GM12878 (cell line): Measurements from ENCODE around the gene YEATS4. TPM values are rescaled to one million over a fixed set of nuclear protein-coding genes. Genes with fewer than 3 reads are reported as not detected.

ENCODE experiments used
- ATAC-seq: fragments of 200-7000 bp; cut with Tn5 transposase; 3 replicates; pipeline ENCODE4 v1.9.1; 2020; ENCODE audit warnings: mild to moderate bottlenecking, moderate library complexity
- BruUV-seq: library from RNA; stranded (reverse); fragments of 400-500 nt; replicated peaks from 2 replicates; lab custom pipeline; 2021; lab: Mats Ljungman, UMichigan
- CTCF ChIA-PET: fragments of 300-600 bp; sonication (Branson Sonifier 250); formaldehyde crosslinking; extraction: SDS; loops from one replicate; lab custom pipeline; 2021; ENCODE audit warnings: inconsistent platforms; lab: Yijun Ruan, JAX
- POLR2A ChIA-PET: fragments of 350-600 bp; formaldehyde crosslinking; extraction: SDS; loops from one replicate; lab custom pipeline; 2021; ENCODE audit warnings: inconsistent platforms; lab: Charles Lee
- RAD21 ChIA-PET: fragments of 300-600 bp; sonication (Branson Sonifier 250); formaldehyde crosslinking; loops from one replicate; lab custom pipeline; 2023; ENCODE audit warnings: antibody characterized with exemption; ENCODE audit not compliant: unreplicated experiment; lab: Charles Lee
- SMC1A ChIA-PET: fragments of 300-600 bp; sonication (Branson Sonifier 250); formaldehyde crosslinking; loops from one replicate; lab custom pipeline; 2023; ENCODE audit not compliant: unreplicated experiment, uncharacterized antibody; lab: Charles Lee
- DNase-seq: peaks from one replicate; pipeline ENCODE4 v3.0.0-alpha.2; 2011; ENCODE audit warnings: low read depth, low spot score
- FAIRE-seq: peaks from 3 replicates; lab custom pipeline; 2011; peaks lifted over from hg19 to GRCh38; lab: Jason Lieb, UNC
- H2AFZ ChIP-seq: 2 replicates; pipeline ENCODE4 v1.6.0; 2011; ENCODE audit warnings: low read depth, low read length, control low read depth; ENCODE audit not compliant: control insufficient read depth
- H3K27ac ChIP-seq: 2 replicates; pipeline ENCODE4 v1.5.1; 2011; ENCODE audit warnings: control low read depth; ENCODE audit not compliant: control insufficient read depth, insufficient read depth
- H3K27me3 ChIP-seq, 2 experiments: replicated peaks in 1 of 2; 2 replicates each; pipeline versions ENCODE4 v1.6.0 to v1.6.1; 2011; ENCODE audit warnings: low read length in 1 of 2; ENCODE audit not compliant: control insufficient read depth in 2 of 2, insufficient read depth in 2 of 2
- H3K36me3 ChIP-seq, 2 experiments: 2 replicates each; pipeline ENCODE4 v1.5.1; 2011; ENCODE audit warnings: low read length in 1 of 2; ENCODE audit not compliant: control insufficient read depth in 2 of 2, insufficient read depth in 2 of 2
- H3K4me1 ChIP-seq: 2 replicates; pipeline ENCODE4 v1.6.1; 2011; ENCODE audit warnings: mild to moderate bottlenecking, low read length, moderate library complexity, mixed read lengths; ENCODE audit not compliant: control insufficient read depth, insufficient read depth
- H3K4me2 ChIP-seq: 2 replicates; pipeline ENCODE4 v1.6.0; 2011; ENCODE audit warnings: control low read depth; ENCODE audit not compliant: control insufficient read depth, insufficient read depth
- H3K4me3 ChIP-seq: fragments of 200-600 bp; sonication (generic); 2 replicates; pipeline ENCODE4 v1.5.1; 2016
- H3K79me2 ChIP-seq: 2 replicates; pipeline ENCODE4 v1.6.0; 2011; ENCODE audit warnings: low read length; ENCODE audit not compliant: control insufficient read depth, insufficient read depth
- H3K9ac ChIP-seq: 2 replicates; pipeline ENCODE4 v1.8.0; 2011; ENCODE audit warnings: low read length, control low read depth, mixed read lengths; ENCODE audit not compliant: control insufficient read depth, insufficient read depth
- H3K9me3 ChIP-seq: replicated peaks from 3 replicates; pipeline ENCODE4 v1.5.1; 2011; ENCODE audit warnings: mild to moderate bottlenecking, low read length; ENCODE audit not compliant: control insufficient read depth, insufficient read depth
- H4K20me1 ChIP-seq: 2 replicates; pipeline ENCODE4 v1.6.0; 2011; ENCODE audit not compliant: control insufficient read depth, insufficient read depth
- IKZF2 ChIP-seq, 2 experiments: fragments of 450-650 bp; IDR thresholded peaks; 2 replicates each; pipeline ENCODE4 v1.6.1; 2017; ENCODE audit warnings: mild to moderate bottlenecking in 2 of 2, moderate library complexity in 2 of 2
- MEF2A ChIP-seq: IDR thresholded peaks from 2 replicates; pipeline ENCODE4 v1.6.1; 2011; ENCODE audit warnings: low read depth, mild to moderate bottlenecking, low read length, moderate library complexity; ENCODE audit not compliant: insufficient read depth
- MEF2B ChIP-seq: fragments of 450-650 bp; IDR thresholded peaks from 2 replicates; pipeline ENCODE4 v1.6.1; 2018; ENCODE audit warnings: mild to moderate bottlenecking, moderate library complexity; ENCODE audit not compliant: partially characterized antibody, poor library complexity, severe bottlenecking
- MLLT1 ChIP-seq: fragments of 450-650 bp; IDR thresholded peaks from 2 replicates; pipeline ENCODE4 v1.6.1; 2016; ENCODE audit warnings: mild to moderate bottlenecking
- PAX5 ChIP-seq: IDR thresholded peaks from 2 replicates; pipeline ENCODE4 v1.6.1; 2011; ENCODE audit warnings: low read depth, low read length, borderline replicate concordance
- RAD51 ChIP-seq: fragments of 450-650 bp; IDR thresholded peaks from 2 replicates; pipeline ENCODE4 v1.6.1; 2016; ENCODE audit warnings: moderate library complexity, mild to moderate bottlenecking, inconsistent platforms
- RELA ChIP-seq: fragments of 450-650 bp; IDR thresholded peaks from 2 replicates; pipeline ENCODE4 v1.8.0; 2014; ENCODE audit warnings: borderline replicate concordance; ENCODE audit not compliant: partially characterized antibody
- SP1 ChIP-seq: IDR thresholded peaks from one replicate; pipeline ENCODE4 v1.6.1; 2011; ENCODE audit warnings: low read depth, low read length
- TBL1XR1 ChIP-seq: IDR thresholded peaks from 2 replicates; pipeline ENCODE4 v1.6.1; 2012; ENCODE audit warnings: low read depth, low read length, improper control_type of control experiment
- TCF7 ChIP-seq: IDR thresholded peaks from 2 replicates; pipeline ENCODE4 v1.6.1; 2014; ENCODE audit warnings: antibody characterized with exemption, borderline replicate concordance
- YBX1 ChIP-seq: fragments of 450-650 bp; IDR thresholded peaks from 2 replicates; pipeline ENCODE4 v1.6.1; 2016; ENCODE audit warnings: antibody characterized with exemption
- YY1 ChIP-seq: IDR thresholded peaks from 2 replicates; pipeline ENCODE4 v1.6.1; 2011; ENCODE audit warnings: low read depth, mild to moderate bottlenecking, low read length
- WGBS: methylation state at CpG from one replicate; pipeline ENCODE4 v1.1.6; 2016; ENCODE audit warnings: low lambda C conversion rate; ENCODE audit not compliant: insufficient replicate concordance, insufficient coverage; ENCODE audit errors: missing lambda C conversion rate; 5-methylcytosine and 5-hydroxymethylcytosine counted together
- in situ Hi-C: fragments of 300-500 bp; cut with MboI; formaldehyde crosslinking; loops from 9 replicates; pipeline ENCODE4 v1.14.3; 2018; ENCODE audit warnings: mixed read lengths
- intact Hi-C: fragments of 100-400 bp; cut with micrococcal nuclease; formaldehyde crosslinking; loops from one replicate; pipeline ENCODE4 v1.14.2; 2022; ENCODE audit not compliant: unreplicated experiment
- polyA plus RNA-seq, 11 experiments: library from polyadenylated mRNA; depleted of rRNA in 4 of 11; unstranded in 6 of 11; stranded (reverse) in 5 of 11; fragments of >200 nt; fragmentation: Nextera tagmentation in 4 of 11; fragmentation: Illumina TruSeq in 1 of 11; extraction: Ambion mirVana in 4 of 11; extraction: Trizol in 1 of 11; gene quantifications; 1 replicate in 1 of 11; 2 replicates in 10 of 11; pipeline versions ENCODE4 v1.2.1 to v1.2.3, GENCODE V29; 2011 to 2016; ENCODE audit warnings: inconsistent platforms in 2 of 11, missing spikeins in 2 of 11, low read depth in 1 of 11
- total RNA-seq, 4 experiments: library from RNA; depleted of rRNA in 3 of 4; stranded (reverse); fragments of >200 nt in 3 of 4; fragmentation: Illumina TruSeq in 1 of 4; extraction: Trizol in 1 of 4; gene quantifications; 2 replicates each; pipeline versions ENCODE4 v1.2.1 to v1.2.3, GENCODE V29; 2013 to 2021
- TF ChIP-seq, protein P1 (sequence below): IDR thresholded peaks from 2 replicates; pipeline ENCODE4 v1.6.1; 2011; ENCODE audit warnings: mild to moderate bottlenecking, low read depth, low read length, moderate library complexity; ENCODE audit not compliant: insufficient replicate concordance
- TF ChIP-seq, protein P2 (sequence below): fragments of 450-650 bp; IDR thresholded peaks from 2 replicates; pipeline ENCODE4 v1.6.1; 2017; ENCODE audit warnings: antibody characterized with exemption, mild to moderate bottlenecking, moderate library complexity

YEATS4 gene
- total and polyA plus RNA-seq, 10 of the 15 experiments (the other 5 are each of a cell fraction or from before 2014, with no cell fraction given), result 23.8 to 45.4 (median 36.8) TPM

- FAIRE-seq, result no peak
- H3K4me1 ChIP-seq, result no peaks in the 10 kb centered on the region
- ATAC-seq, result no peak
- POLR2A ChIA-PET, result interaction anchor here (1.1 kb wide), 1 partner anchor 17 kb away, joined by 5 read pairs; no protein-coding TSS in a partner anchor
- SMC1A ChIA-PET, result interaction anchor here (1.0 to 1.4 kb wide), 4 partner anchors 12 to 182 kb away, joined by 3 to 7 read pairs (median 5); no protein-coding TSS in a partner anchor
- no peaks in the 10 kb centered on the region for H3K79me2 ChIP-seq
- intact Hi-C loops, result no loop called here
- H3K36me3 ChIP-seq, result peaks cover 0 to 2% of the 10 kb centered on the region in 2 experiments; a peak in 1 of 4 replicates
- H3K4me3 ChIP-seq, result no peak overlapping the region
- 100% methylated on average over 1 of the region's 1 CpG for WGBS
- in situ Hi-C loops, result loop anchor here (10.0 kb wide), 1 partner anchor 185 kb away; no protein-coding TSS in a partner anchor
- TF ChIP-seq YBX1 (no peak), RAD51 (no peak), RELA (no peak), MEF2B (no peak), TBL1XR1 (no peak), PAX5 (no peak), TCF7 (no peak), SP1 (no peak), MEF2A (no peak), YY1 (no peak), IKZF2 (IDR thresholded peaks at IDR 0.05) (no peak), MLLT1 (no peak)
- TF ChIP-seq, protein P1, sequence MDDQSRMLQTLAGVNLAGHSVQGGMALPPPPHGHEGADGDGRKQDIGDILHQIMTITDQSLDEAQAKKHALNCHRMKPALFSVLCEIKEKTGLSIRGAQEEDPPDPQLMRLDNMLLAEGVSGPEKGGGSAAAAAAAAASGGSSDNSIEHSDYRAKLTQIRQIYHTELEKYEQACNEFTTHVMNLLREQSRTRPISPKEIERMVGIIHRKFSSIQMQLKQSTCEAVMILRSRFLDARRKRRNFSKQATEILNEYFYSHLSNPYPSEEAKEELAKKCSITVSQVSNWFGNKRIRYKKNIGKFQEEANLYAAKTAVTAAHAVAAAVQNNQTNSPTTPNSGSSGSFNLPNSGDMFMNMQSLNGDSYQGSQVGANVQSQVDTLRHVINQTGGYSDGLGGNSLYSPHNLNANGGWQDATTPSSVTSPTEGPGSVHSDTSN, result no peak
- TF ChIP-seq, protein P2, sequence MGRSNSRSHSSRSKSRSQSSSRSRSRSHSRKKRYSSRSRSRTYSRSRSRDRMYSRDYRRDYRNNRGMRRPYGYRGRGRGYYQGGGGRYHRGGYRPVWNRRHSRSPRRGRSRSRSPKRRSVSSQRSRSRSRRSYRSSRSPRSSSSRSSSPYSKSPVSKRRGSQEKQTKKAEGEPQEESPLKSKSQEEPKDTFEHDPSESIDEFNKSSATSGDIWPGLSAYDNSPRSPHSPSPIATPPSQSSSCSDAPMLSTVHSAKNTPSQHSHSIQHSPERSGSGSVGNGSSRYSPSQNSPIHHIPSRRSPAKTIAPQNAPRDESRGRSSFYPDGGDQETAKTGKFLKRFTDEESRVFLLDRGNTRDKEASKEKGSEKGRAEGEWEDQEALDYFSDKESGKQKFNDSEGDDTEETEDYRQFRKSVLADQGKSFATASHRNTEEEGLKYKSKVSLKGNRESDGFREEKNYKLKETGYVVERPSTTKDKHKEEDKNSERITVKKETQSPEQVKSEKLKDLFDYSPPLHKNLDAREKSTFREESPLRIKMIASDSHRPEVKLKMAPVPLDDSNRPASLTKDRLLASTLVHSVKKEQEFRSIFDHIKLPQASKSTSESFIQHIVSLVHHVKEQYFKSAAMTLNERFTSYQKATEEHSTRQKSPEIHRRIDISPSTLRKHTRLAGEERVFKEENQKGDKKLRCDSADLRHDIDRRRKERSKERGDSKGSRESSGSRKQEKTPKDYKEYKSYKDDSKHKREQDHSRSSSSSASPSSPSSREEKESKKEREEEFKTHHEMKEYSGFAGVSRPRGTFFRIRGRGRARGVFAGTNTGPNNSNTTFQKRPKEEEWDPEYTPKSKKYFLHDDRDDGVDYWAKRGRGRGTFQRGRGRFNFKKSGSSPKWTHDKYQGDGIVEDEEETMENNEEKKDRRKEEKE, result no peak
- BruUV-seq, result no TSS peak
- CTCF ChIA-PET, result interaction anchor here (1.0 to 12.1 kb wide), 5 partner anchors 31 to 250 kb away, joined by 3 to 129 read pairs (median 11); no protein-coding TSS in a partner anchor
- no peaks in the 10 kb centered on the region for H3K27me3 ChIP-seq
- no peaks in the 10 kb centered on the region for H4K20me1 ChIP-seq
- RAD21 ChIA-PET, result interaction anchor here (1.0 to 9.5 kb wide), 3 partner anchors 31 to 181 kb away, joined by 3 to 61 read pairs (median 3); no protein-coding TSS in a partner anchor
- H2AFZ ChIP-seq, result no peak overlapping the region
- H3K27ac ChIP-seq, result no peak overlapping the region
- no peak overlapping the region for H3K9ac ChIP-seq
- H3K9me3 ChIP-seq, result no peaks in the 10 kb centered on the region
- H3K4me2 ChIP-seq, result no peak overlapping the region
- DNase-seq, result no peak
Measured at GRCh38 chr12:69389831-69390230, 30.3 kb downstream of the YEATS4 start.
